IPS-15b (cell line): Measurements from ENCODE around the gene ZCCHC9.
"Not testable (repeated sequence)": the region's sequence is repeated elsewhere in the genome, so short reads cannot be mapped to it uniquely, and the experiment has no call there.

ENCODE experiments used
- H3K27me3 ChIP-seq: one replicate; pipeline ENCODE4 v1.6.1; 2013; ENCODE audit warnings: low read length; ENCODE audit not compliant: control insufficient read depth, insufficient read depth
- H3K36me3 ChIP-seq: one replicate; pipeline ENCODE4 v1.6.1; 2013; ENCODE audit warnings: low read length; ENCODE audit not compliant: control insufficient read depth, insufficient read depth
- H3K4me1 ChIP-seq: one replicate; pipeline ENCODE4 v1.6.1; 2013; ENCODE audit warnings: mild to moderate bottlenecking, low read length; ENCODE audit not compliant: control insufficient read depth, insufficient read depth
- H3K4me3 ChIP-seq: one replicate; pipeline ENCODE4 v1.5.1; 2013; ENCODE audit warnings: low read depth, low read length
- H3K9ac ChIP-seq: one replicate; pipeline ENCODE4 v1.6.1; 2013; ENCODE audit warnings: low read depth, mild to moderate bottlenecking, low read length
- H3K9me3 ChIP-seq: one replicate; pipeline ENCODE4 v1.6.1; 2013; ENCODE audit warnings: mild to moderate bottlenecking, low read length; ENCODE audit not compliant: control insufficient read depth, insufficient read depth

ZCCHC9 gene

GRCh38 chr5:81337803-81338202, 36.4 kb downstream of the ZCCHC9 start:
- Histone ChIP-seq H3K4me3 (no peak overlapping the region), H3K27me3 (no peaks in the 10 kb centered on the region), H3K4me1 (no peaks in the 10 kb centered on the region), H3K36me3 (no peaks in the 10 kb centered on the region), H3K9me3 (no peaks in the 10 kb centered on the region), H3K9ac (no peak overlapping the region)

DNA sequence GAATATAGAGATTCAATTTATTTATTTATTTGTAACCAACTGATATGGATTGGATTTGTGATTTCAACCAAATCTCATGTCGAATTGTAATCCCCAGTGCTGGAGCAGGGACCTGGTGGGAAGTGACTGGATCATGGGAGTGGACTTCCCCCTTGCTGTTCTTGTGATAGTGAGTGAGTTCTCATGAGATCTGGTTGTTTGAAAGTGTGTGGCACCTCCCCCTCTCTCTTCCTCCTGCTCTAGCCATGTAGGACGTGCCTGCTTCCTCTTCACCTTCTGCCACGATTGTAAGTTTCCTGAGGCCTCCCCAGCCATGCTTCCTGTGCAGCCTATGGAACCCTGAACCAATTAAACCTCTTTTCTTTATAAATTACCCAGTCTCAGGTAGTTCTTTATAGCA, 36.8 kb downstream of the ZCCHC9 start:
- not testable (repeated sequence) for H3K9me3 ChIP-seq, H3K4me1 ChIP-seq, H3K4me3 ChIP-seq, H3K9ac ChIP-seq, H3K27me3 ChIP-seq, H3K36me3 ChIP-seq

- no peak overlapping the region for H3K9ac ChIP-seq
- no peaks in the 10 kb centered on the region for H3K36me3 ChIP-seq
- H3K4me1 ChIP-seq, result no peaks in the 10 kb centered on the region
- no peaks in the 10 kb centered on the region for H3K9me3 ChIP-seq
- no peak overlapping the region for H3K4me3 ChIP-seq
- H3K27me3 ChIP-seq, result no peaks in the 10 kb centered on the region
Measured at GRCh38 chr5:81344736-81345135, 43.3 kb downstream of the ZCCHC9 start.

- no peak overlapping the region for H3K9ac ChIP-seq
- no peaks in the 10 kb centered on the region for H3K4me1 ChIP-seq
- H3K4me3 ChIP-seq, result no peak overlapping the region
- H3K36me3 ChIP-seq, result no peaks in the 10 kb centered on the region
- no peaks in the 10 kb centered on the region for H3K27me3 ChIP-seq
- no peaks in the 10 kb centered on the region for H3K9me3 ChIP-seq
Measured at GRCh38 chr5:81345411-81346003, 44.1 kb downstream of the ZCCHC9 start.

DNA sequence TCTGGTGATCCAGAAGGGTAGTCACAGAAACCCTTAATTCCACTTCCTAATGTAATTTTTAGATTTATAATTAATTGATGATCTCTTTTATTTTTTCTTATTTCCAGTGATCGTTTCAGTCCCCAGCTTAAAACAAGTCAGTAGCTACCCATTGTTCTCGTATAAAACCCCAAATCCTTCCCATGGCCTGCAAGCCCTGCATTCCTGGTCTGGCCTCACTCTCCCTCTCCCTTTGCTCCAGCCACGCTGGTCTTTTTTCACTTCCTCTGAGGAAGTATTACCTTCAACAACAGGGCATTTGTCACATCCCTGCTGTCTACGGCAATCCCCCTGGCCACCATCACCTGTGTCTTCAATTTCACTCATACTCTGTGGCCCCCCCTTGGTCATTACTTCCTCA, 47.8 kb downstream of the ZCCHC9 start:
- Histone ChIP-seq H3K36me3 (no peaks in the 10 kb centered on the region), H3K4me3 (no peak overlapping the region), H3K9ac (peak overlapping the region; percentile 1), H3K4me1 (no peaks in the 10 kb centered on the region), H3K9me3 (no peaks in the 10 kb centered on the region), H3K27me3 (no peaks in the 10 kb centered on the region)

GRCh38 chr5:81350507-81350906, 49.1 kb downstream of the ZCCHC9 start:
- Histone ChIP-seq H3K9me3 (no peaks in the 10 kb centered on the region), H3K36me3 (no peaks in the 10 kb centered on the region), H3K4me3 (no peak overlapping the region), H3K27me3 (no peaks in the 10 kb centered on the region), H3K4me1 (no peaks in the 10 kb centered on the region), H3K9ac (no peak overlapping the region)

DNA sequence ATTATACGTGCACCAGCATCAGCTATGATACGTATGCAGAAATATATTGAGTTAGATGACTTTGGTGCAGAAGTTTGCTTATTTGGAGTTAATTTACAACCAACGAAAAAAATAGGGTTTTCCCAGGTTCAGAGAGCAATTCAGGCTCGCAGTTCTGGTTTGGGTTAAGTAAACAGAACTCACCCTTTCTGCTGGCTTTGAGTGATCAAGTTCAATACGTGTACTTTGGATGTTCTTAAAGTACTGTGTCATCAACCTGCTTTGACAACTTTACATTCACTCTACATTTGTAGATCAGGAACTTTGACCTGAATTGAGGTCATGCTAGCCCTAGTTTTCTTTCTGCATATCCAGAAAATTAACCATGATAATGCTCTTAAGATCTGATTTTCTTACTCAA, 51.8 kb downstream of the ZCCHC9 start:
- Histone ChIP-seq H3K9me3 (no peaks in the 10 kb centered on the region), H3K4me3 (no peak overlapping the region), H3K27me3 (no peaks in the 10 kb centered on the region), H3K36me3 (no peaks in the 10 kb centered on the region), H3K9ac (no peak overlapping the region), H3K4me1 (no peaks in the 10 kb centered on the region)

GRCh38 chr5:81354093-81354492, 52.7 kb downstream of the ZCCHC9 start:
- H3K36me3 ChIP-seq, result no peaks in the 10 kb centered on the region
- no peak overlapping the region for H3K4me3 ChIP-seq

DNA sequence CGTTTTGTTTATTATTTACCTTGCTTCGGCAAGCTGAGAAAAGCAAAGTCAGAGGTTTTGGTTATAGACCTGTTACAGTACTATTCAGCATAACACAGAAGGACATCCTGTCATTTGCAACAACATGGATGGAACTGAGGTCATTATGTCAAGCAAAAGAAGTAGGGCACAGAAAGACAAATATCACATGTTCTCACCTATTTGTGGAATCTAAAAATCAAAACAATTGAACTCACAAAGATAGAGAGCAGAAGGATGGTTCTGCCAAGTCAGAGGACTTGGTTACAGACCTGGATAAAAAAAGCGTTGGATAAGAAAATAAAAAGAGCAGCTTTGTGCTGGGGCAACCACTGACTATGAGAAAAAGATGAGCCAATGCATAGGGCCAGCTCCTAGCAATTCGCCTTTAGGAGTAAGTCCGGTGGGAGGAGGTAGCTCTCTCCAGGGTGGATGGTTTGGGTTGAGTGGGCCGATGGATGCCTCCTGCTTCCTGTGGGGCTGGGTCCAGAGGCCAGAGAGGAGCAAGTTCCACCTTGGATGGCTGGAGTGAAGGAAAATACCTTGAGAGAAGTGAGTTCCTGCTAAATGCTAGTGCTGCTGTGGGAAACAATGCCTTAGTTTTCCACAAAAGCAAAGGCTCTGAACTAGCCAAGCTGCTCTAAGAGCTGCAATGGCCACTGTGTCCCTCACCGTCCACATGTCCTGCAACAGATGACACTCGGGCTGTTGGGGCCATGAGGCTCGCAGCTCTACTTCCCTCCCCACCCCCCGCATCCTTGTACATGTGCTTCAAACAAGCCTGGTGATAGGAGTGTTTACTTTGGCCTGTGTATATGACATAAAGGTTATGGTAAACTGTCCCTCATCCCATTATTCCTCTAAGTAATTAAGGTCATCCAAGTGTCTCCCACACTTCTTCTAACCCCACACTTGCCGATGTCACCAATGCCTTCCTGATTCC, 54.2 kb downstream of the ZCCHC9 start:
- Histone ChIP-seq H3K9ac (no peak overlapping the region), H3K27me3 (no peaks in the 10 kb centered on the region), H3K36me3 (no peaks in the 10 kb centered on the region), H3K4me1 (peaks cover 5% of the 10 kb centered on the region), H3K9me3 (no peaks in the 10 kb centered on the region), H3K4me3 (no peak overlapping the region)

More at GRCh38 chr5:81354093-81354492, 52.7 kb downstream of the ZCCHC9 start:
- Histone ChIP-seq H3K9ac (no peak overlapping the region), H3K4me1 (no peaks in the 10 kb centered on the region), H3K27me3 (no peaks in the 10 kb centered on the region), H3K9me3 (no peaks in the 10 kb centered on the region)

- Histone ChIP-seq H3K27me3 (no peaks in the 10 kb centered on the region), H3K36me3 (no peaks in the 10 kb centered on the region), H3K4me3 (no peak overlapping the region), H3K9me3 (no peaks in the 10 kb centered on the region), H3K9ac (no peak overlapping the region), H3K4me1 (peaks cover 5% of the 10 kb centered on the region)
Measured at GRCh38 chr5:81359108-81359507, 57.7 kb downstream of the ZCCHC9 start.

DNA sequence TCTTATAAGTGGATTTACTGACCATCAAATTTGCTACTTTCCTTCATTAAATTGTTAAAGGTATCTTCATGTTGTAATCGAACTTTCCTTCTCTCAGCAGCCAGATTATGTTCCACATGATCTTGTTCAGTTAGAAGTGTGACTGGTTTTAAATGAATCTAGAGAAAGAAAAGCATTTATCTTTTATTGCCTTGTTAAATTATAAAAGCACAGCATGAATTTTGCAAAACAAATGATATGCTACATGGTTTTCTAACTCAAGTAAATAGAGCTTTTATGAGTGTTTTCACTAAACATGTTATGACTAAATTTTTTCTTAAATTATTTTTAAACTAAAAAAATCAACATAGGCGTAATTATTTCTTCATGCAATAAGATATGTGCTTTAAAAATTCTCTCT, 58.5 kb downstream of the ZCCHC9 start:
- H3K4me1 ChIP-seq, result peaks cover 5% of the 10 kb centered on the region
- H3K36me3 ChIP-seq, result no peaks in the 10 kb centered on the region

DNA sequence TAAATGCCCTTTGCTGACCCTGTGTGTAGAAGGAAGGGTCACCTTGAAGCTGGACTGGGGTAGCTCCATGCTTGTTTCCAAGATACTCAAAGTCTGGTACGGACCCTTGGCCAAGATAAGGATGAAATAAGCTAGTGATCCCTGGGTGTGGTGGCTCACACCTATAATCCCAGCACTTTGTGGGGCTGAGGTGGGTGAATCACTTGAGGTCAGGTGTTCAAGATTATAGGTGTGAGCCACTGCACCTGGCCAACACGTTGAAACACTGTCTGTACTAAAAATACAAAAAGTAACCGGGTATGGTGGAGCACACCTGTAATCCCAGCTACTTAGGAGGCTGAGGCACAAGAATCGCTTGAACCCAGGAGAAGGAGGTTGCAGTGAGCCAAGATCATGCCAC, 59.3 kb downstream of the ZCCHC9 start:
- H3K9ac ChIP-seq, result no peak overlapping the region
- peaks cover 5% of the 10 kb centered on the region for H3K4me1 ChIP-seq
- H3K9me3 ChIP-seq, result no peaks in the 10 kb centered on the region
- no peaks in the 10 kb centered on the region for H3K36me3 ChIP-seq
- H3K27me3 ChIP-seq, result no peaks in the 10 kb centered on the region
- H3K4me3 ChIP-seq, result no peak overlapping the region

More for the DNA sequence above, 58.5 kb downstream of the ZCCHC9 start:
- Histone ChIP-seq H3K9ac (no peak overlapping the region), H3K27me3 (no peaks in the 10 kb centered on the region), H3K4me3 (no peak overlapping the region), H3K9me3 (no peaks in the 10 kb centered on the region)
